DMS79 treated with DMSO at 0.1 percent for 48 hours (cell line): Measurements from ENCODE around the gene PCDH11X.
"Not testable (repeated sequence)": the region's sequence is repeated elsewhere in the genome, so short reads cannot be mapped to it uniquely, and the experiment has no call there.

ENCODE experiments used
- DNase-seq: peaks from one replicate; lab custom pipeline; 2025; lab: John Stamatoyannopoulos, UW

The PCDH11X gene, protein sequence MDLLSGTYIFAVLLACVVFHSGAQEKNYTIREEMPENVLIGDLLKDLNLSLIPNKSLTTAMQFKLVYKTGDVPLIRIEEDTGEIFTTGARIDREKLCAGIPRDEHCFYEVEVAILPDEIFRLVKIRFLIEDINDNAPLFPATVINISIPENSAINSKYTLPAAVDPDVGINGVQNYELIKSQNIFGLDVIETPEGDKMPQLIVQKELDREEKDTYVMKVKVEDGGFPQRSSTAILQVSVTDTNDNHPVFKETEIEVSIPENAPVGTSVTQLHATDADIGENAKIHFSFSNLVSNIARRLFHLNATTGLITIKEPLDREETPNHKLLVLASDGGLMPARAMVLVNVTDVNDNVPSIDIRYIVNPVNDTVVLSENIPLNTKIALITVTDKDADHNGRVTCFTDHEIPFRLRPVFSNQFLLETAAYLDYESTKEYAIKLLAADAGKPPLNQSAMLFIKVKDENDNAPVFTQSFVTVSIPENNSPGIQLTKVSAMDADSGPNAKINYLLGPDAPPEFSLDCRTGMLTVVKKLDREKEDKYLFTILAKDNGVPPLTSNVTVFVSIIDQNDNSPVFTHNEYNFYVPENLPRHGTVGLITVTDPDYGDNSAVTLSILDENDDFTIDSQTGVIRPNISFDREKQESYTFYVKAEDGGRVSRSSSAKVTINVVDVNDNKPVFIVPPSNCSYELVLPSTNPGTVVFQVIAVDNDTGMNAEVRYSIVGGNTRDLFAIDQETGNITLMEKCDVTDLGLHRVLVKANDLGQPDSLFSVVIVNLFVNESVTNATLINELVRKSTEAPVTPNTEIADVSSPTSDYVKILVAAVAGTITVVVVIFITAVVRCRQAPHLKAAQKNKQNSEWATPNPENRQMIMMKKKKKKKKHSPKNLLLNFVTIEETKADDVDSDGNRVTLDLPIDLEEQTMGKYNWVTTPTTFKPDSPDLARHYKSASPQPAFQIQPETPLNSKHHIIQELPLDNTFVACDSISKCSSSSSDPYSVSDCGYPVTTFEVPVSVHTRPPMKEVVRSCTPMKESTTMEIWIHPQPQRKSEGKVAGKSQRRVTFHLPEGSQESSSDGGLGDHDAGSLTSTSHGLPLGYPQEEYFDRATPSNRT (N-terminal part only)

DNA sequence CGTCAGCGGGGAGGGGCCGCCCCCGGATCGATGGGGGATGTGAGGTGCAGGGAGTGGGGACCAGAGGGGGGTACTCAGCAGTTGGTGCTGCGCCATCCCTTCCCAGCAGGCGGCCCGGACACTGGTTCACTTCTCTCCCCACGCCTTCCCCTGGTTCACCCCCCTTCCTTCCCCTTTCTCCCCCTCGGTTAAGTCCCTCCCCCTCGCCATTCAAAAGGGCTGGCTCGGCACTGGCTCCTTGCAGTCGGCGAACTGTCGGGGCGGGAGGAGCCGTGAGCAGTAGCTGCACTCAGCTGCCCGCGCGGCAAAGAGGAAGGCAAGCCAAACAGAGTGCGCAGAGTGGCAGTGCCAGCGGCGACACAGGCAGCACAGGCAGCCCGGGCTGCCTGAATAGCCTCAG is at the start of gene PCDH11X:
TSS of gene PCDH11X (plus strand) at position 241 of the 400 bp plus-strand sequence. CDS start 56,130 bp downstream, outside the sequence.
- not testable (repeated sequence) for DNase-seq

DNA sequence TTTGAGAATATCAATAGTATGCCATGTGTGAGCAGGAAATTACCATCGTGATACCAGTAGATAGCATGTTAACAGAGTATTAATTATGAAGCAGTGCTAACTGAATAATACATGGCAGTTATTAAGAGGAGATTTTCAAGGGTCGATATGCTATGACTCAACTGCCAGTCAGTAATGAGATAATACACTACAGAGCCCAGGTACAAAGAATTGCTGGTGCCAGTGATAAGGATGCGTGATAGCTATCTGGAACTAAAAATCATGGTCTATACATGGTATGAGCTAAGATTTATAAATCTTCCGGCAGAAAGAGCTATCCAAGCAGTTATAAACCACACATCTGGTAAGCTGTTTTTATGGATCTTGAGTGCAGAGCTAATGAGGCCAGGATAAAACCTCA is 31.7 kb upstream of the PCDH11X start:
- DNase-seq, result not testable (repeated sequence)

DNA sequence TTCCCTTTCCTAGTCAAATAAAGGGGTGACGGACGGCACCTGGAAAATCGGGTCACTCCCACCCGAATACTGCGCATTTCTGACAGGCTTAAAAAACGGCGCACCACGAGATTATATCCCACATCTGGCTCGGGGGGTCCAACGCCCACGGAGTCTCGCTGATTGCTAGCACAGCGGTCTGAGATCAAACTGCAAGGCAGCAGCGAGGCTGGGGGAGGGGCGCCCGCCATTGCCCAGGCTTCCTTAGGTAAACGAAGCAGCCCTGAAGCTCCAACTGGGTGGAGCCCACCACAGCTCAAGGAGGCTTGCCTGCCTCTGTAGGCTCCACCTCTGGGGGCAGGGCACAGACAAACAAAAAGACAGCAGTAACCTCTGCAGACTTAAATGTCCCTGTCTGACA is 26.2 kb upstream of the PCDH11X start:
- not testable (repeated sequence) for DNase-seq

DNA sequence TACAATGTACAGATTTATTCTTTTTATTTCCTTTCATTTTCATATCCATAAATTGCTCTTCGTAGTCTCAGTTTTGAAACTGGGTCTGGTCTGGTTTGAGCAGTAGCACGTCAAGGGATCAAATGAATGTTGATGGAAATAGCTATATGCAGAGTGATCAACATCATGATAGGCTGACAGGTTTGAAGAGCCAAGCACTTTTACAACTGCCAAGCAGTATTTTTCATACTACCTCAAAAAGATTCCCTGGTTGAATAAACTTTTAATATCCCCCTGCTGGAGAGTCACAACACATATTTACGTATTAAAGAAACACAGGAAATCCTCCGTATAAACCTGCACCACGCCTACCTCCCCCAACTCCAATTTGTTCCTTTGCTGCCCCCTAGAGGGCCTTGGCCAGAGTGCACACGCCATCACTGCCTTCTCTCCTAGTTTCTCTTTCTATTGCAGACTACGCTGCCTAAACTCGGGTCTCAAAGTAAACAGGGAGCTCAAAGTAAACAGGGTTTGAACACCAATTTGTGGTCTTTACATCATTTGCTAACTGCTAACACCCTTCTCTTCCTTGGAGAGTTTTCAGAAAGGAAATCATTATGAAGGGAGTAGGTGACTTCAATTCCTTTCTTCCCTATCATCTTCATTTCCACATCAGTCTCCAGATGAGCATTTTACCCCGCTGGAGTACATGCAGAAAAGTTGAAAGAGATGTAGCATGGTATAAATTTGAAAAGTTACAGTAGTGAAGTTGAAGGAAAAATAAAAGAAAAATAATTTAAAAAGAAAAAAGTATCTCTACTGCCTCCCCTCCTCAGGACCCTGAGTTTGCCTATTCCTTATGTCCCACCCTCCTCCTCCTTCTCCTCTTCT is 8.3 kb upstream of the PCDH11X start:
- not testable (repeated sequence) for DNase-seq

DNA sequence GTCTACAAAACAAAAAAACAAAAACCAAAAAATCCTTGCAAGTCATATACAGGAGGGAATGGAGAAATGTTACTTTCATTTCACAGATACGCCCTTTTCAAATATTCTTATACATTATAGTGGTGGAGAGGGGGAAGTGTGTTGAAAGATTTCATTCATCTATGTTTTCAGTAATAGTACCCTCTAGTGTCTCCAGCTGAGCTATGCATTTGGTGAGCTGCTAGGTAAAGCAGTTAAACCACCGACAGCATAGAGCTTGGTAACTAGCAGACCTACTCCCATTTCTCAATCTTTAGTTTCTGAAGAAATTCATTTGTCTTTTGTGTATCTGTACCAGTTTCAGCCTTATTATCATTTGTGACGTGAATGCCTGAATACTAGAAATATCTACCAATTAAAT is 5.2 kb upstream of the PCDH11X start:
- not testable (repeated sequence) for DNase-seq

DNA sequence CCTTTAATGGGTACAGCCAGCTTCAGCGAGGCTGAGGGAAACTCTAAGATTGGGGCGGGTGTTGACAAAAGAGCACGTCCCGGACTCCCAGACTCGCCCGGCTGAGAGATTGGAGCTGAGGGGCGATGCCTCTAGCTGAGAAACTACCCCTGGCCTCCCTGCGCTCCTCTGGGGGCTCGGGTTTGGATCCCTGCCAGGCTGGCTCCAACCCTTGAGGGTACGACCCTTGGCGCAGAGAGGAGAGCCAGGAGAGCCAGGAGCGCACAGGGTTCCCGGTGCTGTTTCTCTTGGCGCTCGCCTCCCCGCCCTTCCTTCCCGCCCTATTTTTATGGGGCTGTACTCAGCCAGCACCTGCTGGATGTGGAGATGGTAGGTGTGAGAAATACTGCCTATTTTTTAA is 833 bp downstream of the PCDH11X start:
- not testable (repeated sequence) for DNase-seq

DNA sequence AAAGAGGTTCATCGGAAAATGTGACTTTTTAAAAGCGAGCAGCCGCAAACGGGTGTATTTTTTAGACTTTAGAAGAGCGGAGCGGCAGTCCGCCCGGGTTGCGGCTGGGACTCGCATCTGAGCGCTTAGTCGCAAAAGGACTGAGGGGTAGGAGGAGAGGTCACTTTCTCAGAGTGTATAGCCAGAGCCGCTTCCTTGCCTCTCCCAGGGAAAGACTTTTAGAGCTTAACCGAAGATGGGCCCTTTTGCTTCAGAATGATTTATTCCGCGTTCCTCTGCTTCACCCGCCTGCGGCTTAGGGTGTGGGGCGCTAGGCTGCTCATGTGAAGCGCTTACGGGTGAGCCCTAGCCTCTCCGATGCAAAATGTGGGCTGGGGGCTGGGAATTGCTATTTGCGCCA is 1.5 kb downstream of the PCDH11X start:
- not testable (repeated sequence) for DNase-seq

DNA sequence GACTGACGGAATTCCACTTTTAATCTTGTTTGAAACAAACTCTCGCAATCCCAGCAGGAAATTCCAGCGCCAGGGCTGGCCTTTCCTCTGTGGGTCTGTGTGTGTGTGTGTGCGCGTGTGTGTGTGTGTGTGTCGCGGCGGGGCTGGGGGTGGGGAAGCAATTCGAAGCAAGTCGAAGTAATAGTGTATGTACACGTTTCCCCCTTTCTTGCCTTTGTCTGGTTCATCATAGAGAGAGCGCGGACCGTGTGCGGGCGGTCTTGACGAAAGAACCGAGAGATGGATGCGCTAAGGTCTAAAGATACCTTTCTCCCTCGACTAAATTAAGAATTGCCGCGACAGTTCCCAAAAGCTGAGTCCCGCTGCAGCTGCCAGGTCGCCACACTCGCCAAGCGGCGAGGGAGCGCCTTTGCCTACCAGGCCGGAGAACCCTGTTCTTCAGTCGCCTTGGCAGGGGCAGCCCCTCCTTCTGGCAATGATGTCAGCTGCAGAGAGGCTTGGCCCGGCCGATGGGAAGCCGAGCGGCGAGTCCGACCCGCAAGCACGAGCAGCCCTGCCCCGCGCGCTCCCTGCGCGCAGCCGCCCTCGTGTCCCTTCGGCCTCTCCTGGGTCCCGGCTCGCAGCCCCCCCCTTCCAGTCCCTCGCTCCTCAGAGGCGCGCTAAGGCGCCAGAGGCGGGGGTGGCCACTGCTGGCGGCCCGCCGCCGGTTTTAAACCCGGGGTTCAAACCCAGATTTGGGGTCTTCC is 2.6 kb downstream of the PCDH11X start:
- not testable (repeated sequence) for DNase-seq

DNA sequence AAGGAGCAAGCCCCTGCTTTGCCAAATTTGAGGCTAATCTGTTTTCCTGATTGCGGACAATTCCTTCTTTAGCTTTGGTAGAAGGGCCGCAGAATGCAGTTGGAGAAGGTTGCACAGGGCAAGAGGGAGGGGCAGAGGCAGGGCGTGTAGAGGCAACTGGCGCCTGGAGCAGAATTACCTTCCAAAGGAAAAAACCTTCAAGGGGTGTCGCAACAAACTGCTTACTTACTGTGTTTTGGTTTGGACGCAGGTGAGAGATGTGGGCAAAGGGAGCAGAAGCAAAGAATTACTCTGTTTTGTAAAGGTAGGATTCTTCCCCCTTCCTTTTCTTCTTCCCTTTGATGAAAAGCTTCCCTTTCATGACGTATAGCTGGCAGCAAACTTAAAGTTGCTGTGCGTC is 3.6 kb downstream of the PCDH11X start:
- DNase-seq, result not testable (repeated sequence)

DNA sequence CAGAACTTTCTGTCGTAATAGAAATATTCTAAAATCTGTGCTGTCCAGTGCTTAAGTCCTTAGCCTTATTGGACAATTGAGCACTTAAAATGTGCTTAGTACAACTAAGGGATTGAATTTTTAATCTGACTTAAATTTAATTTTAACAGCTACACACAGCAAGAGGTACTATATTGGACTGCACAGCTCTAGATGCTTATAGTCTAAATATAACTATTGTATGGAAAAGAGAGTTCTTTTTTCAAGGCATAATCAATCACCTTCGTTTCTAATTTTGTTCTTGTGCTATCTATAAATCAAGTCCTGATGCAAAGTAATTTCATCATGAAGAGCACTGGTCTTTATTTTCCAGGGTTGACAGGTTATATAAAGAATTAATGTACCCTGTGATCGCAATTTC is 38.4 kb downstream of the PCDH11X start:
- DNase-seq, result not testable (repeated sequence)

DNA sequence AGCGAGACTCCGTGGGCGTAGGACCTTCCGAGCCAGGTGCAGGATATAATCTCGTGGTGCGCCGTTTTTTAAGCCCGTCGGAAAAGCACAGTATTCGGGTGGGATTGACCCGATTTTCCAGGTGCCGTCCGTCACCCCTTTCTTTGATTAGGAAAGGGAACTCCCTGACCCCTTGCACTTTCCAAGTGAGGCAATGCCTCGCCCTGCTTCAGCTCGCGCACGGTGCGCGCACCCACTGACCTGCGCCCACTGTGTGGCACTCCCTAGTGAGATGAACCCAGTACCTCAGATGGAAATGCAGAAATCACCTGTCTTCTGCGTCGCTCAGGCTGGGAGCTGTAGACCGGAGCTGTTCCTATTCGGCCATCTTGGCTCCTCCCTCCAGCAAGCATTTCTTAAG is 46.1 kb downstream of the PCDH11X start:
- not testable (repeated sequence) for DNase-seq
